ENCODE results near the gene VIPR1.

Gene VIPR1

DNA sequence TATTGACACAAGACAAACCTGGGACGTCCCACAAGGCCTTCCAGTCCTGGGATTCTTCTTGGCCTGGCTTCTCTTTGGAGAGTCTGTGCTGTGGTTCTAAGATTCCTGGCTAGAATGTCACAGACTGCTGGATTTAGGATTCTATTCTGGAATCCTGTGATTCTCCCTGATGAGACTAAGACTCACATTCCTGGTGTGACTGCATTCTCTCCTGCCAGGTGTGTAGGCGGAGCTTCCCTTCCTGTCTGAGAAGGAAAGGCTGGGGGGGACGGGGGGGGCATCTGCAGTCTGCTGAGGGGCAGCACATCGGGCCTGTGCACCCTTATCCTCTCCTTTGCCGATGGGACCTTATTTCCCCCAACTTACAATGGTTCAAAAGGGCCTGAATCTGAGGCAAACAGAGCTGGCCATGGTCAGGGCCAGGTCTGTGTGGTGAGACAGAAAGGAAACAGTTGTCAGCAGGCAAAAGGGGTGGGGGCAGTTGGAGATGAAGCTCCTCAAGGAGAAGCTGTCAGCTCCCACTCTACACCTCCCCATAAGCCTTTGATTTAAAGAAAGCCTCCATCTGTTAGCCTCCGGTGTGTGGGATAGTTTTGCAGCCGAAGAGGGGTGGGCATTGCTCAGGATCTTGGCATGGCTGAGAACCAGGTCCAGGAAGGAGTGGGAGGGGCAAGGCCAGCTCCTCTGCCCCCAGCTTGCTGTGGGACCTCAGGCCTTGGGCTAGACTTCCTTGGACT, 30.9 kb downstream of the VIPR1 start:
- in situ Hi-C loops (cut with MboI; ENCODE audit: low sequenced_read_pairs, unreplicated experiment) = loop anchor here (10.0 kb wide), 1 partner anchor 279 kb away; no protein-coding TSS in a partner anchor
- no peak for TF ChIP-seq CTCF (IDR thresholded peaks at IDR 0.05; ENCODE audit: borderline replicate concordance, control extremely low read depth, extremely low read depth, insufficient read depth, missing control alignments)
- no peak for DNase-seq (ENCODE audit: low spot score)

- peak; percentile 70 for DNase-seq (ENCODE audit: low spot score)
- in situ Hi-C loops (cut with MboI; ENCODE audit: low sequenced_read_pairs, unreplicated experiment) = loop anchor here (10.0 kb wide), 1 partner anchor 281 kb away; no protein-coding TSS in a partner anchor
- TF ChIP-seq CTCF (IDR thresholded peaks at IDR 0.05; ENCODE audit: borderline replicate concordance, control extremely low read depth, extremely low read depth, insufficient read depth, missing control alignments) = peak; percentile 12
Measured at GRCh38 chr3:42535981-42536784, 33.7 kb downstream of the VIPR1 start.

DNA sequence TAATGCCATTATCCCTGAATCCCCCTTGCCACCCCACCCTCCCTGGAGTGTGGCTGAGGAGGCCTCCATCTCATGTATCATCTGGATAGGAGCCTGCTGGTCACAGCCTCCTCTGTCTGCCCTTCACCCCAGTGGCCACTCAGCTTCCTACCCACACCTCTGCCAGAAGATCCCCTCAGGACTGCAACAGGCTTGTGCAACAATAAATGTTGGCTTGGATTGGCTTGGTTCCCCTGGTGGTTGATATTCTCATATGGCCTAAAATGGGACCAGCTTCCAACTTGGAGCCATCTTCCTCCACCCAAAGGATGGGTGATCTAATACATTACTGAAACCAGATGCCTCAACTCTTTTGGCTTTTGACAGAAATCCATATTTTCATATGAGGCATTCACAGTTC, 34.9 kb downstream of the VIPR1 start:
- DNase-seq (ENCODE audit: low spot score) = no peak
- in situ Hi-C loops (cut with MboI; ENCODE audit: low sequenced_read_pairs, unreplicated experiment) = loop anchor here (10.0 kb wide), 1 partner anchor 283 kb away; no protein-coding TSS in a partner anchor
- no peak for TF ChIP-seq CTCF (IDR thresholded peaks at IDR 0.05; ENCODE audit: borderline replicate concordance, control extremely low read depth, extremely low read depth, insufficient read depth, missing control alignments)

DNA sequence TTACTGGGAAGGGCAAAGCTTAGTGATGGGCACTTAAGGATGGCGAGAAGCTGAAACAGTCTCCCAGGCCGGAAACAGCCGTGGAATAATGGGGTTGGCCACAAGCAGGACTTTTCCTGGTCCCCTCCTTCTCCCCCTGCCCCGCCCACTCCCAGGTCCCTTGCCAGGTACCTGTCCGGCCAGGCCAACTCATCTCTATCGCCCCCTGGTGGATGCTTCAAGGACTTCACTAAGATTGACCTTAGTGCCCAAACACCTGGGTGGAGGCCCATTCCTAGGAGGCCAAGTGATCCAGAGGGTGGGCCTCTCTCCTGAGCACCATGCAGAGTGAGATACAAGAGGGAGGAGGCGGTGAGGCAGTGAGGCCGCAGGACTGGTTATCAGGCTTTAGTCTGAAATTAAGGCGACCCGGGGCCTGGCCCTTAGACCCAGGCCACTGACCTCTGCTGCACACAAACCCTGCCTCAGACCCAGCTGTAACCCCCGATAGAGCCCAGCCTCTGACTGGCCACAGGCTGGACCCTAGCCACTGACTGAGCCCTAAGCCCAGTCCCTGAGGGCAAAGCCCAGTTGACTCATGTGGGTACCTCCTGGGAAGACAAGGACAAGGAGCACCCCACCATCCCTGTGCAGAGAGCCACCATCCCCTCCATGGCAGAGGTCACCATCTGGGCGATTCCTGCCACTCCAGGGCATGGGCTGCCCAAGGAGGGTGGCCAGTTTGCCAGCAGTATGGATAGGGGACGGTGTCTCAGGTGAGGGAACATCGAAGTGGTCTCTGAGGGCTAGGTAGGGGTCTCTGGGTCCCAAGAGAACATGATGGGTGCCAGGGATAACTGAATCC, 37.6 kb downstream of the VIPR1 start:
- peak; percentile 78 for TF ChIP-seq CTCF (IDR thresholded peaks at IDR 0.05; ENCODE audit: borderline replicate concordance, control extremely low read depth, extremely low read depth, insufficient read depth, missing control alignments)
- in situ Hi-C loops (cut with MboI; ENCODE audit: low sequenced_read_pairs, unreplicated experiment) = loop anchor here (10.0 kb wide), 1 partner anchor 285 kb away; no protein-coding TSS in a partner anchor

GRCh38 chr3:42541079-42541478, 38.6 kb downstream of the VIPR1 start:
- peak; percentile 13 for DNase-seq (ENCODE audit: low spot score)
- TF ChIP-seq CTCF (IDR thresholded peaks at IDR 0.05; ENCODE audit: borderline replicate concordance, control extremely low read depth, extremely low read depth, insufficient read depth, missing control alignments) = no peak
- in situ Hi-C loops (cut with MboI; ENCODE audit: low sequenced_read_pairs, unreplicated experiment) = no loop called here

More for the DNA sequence above, 37.6 kb downstream of the VIPR1 start:
- DNase-seq (ENCODE audit: low spot score) = peak; percentile 84
